Lung (tissue), 16 donors: ENCODE data around the gene ZNF506. TPM values are rescaled to one million over a fixed set of nuclear protein-coding genes. Genes with fewer than 3 reads are reported as not detected.
"Not testable (repeated sequence)": the region's sequence is repeated elsewhere in the genome, so short reads cannot be mapped to it uniquely, and the experiment has no call there.

Source experiments
- ATAC-seq: fragments of 200-7000 bp; cut with Tn5 transposase; one replicate; pipeline ENCODE4 v1.9.1; 2020; ENCODE audit warnings: moderate number of reproducible peaks; ENCODE audit not compliant: insufficient read depth, low FRiP score
- DNase-seq, 3 donors: peaks; one replicate each; pipeline ENCODE4 v3.0.0-alpha.2; 2013 to 2017
- H3K27ac ChIP-seq, 2 donors: one replicate each; pipeline ENCODE4 v1.5.1; 2013; ENCODE audit warnings: mild to moderate bottlenecking in 2 of 2, moderate library complexity in 2 of 2, control low read depth in 1 of 2, inconsistent platforms in 1 of 2, low read depth in 1 of 2, low read length in 1 of 2
- H3K27me3 ChIP-seq, 3 donors: one replicate each; pipeline ENCODE4 v1.5.1; 2013; ENCODE audit warnings: low read length in 2 of 3; ENCODE audit not compliant: control insufficient read depth in 3 of 3, insufficient read depth in 3 of 3
- H3K36me3 ChIP-seq, 4 donors: one replicate each; pipeline ENCODE4 v1.5.1; 2013; ENCODE audit warnings: low read length in 4 of 4, mild to moderate bottlenecking in 1 of 4, moderate library complexity in 1 of 4; ENCODE audit not compliant: control insufficient read depth in 4 of 4, insufficient read depth in 4 of 4
- H3K4me1 ChIP-seq, 5 donors: one replicate each; pipeline ENCODE4 v1.5.1; 2013; ENCODE audit warnings: low read length in 5 of 5, mild to moderate bottlenecking in 2 of 5, moderate library complexity in 1 of 5; ENCODE audit not compliant: control insufficient read depth in 5 of 5, insufficient read depth in 5 of 5
- H3K4me3 ChIP-seq: one replicate; pipeline ENCODE4 v1.5.1; 2013; ENCODE audit warnings: mild to moderate bottlenecking, control low read depth, moderate library complexity
- H3K9ac ChIP-seq, 2 donors: one replicate each; pipeline ENCODE4 v1.5.1; 2013; ENCODE audit warnings: low read length in 2 of 2, control low read depth in 1 of 2; ENCODE audit not compliant: insufficient read depth in 1 of 2
- H3K9me3 ChIP-seq, 4 donors: one replicate each; pipeline ENCODE4 v1.5.1; 2013; ENCODE audit warnings: low read length in 3 of 4, mild to moderate bottlenecking in 1 of 4, moderate library complexity in 1 of 4; ENCODE audit not compliant: control insufficient read depth in 4 of 4, insufficient read depth in 3 of 4
- CTCF ChIP-seq: IDR thresholded peaks from 2 replicates; pipeline ENCODE4 v1.5.1; 2012; ENCODE audit warnings: mild to moderate bottlenecking; ENCODE audit errors: control extremely low read depth, extremely low read depth
- WGBS, 2 donors: extraction: QIAGEN DNeasy Blood & Tissue Kit; methylation state at CpG; one replicate each; pipeline ENCODE4 v1.1.7; 2013; 5-methylcytosine and 5-hydroxymethylcytosine counted together
- long read RNA-seq, 5 donors: transcript quantifications; one replicate each; lab custom pipeline, GENCODE V29; 2026
- polyA plus RNA-seq, 2 donors: library from polyadenylated mRNA; stranded (reverse); fragments of 200-250 nt; gene quantifications; one replicate each; pipeline ENCODE4 v1.2.1, GENCODE V29; 2013
- total RNA-seq, 2 donors: library from RNA; depleted of rRNA in 1 of 2; stranded (reverse); fragments of >200 nt in 1 of 2; gene quantifications; one replicate each; pipeline ENCODE4 v1.2.1, GENCODE V29; 2014 to 2021
- donor health status: control.
- donor health status: control.
- donor health status: Bipolar disorder and iron deficiency.
- donor health status: healthy.
- donor health status: DM: yes; HTN: yes; CAD: no.

The ZNF506 gene
- total RNA-seq, result 10 to 100 TPM; 18.8 to 59.4 TPM
- 1 to 10 TPM; 4.6 to 5.5 TPM for polyA plus RNA-seq
- long read RNA-seq, donor 1, full-length matches to known transcripts, result 20 of 20 reads
- long read RNA-seq, donor 1, partial matches to known transcripts, result 0 of 20 reads
- long read RNA-seq, donor 1, other reads (novel, unspliced or antisense), result 0 of 20 reads
- long read RNA-seq, donor 2, full-length matches to known transcripts, result 11 of 11 reads
- long read RNA-seq, donor 2, partial matches to known transcripts, result 0 of 11 reads
- long read RNA-seq, donor 2, other reads (novel, unspliced or antisense), result 0 of 11 reads
- long read RNA-seq, donor 3, full-length matches to known transcripts, result 20 of 29 reads
- long read RNA-seq, donor 3, partial matches to known transcripts, result 0 of 29 reads
- long read RNA-seq, donor 3, other reads (novel, unspliced or antisense), result 9 of 29 reads
- long read RNA-seq, donor 4, full-length matches to known transcripts, result 7 of 7 reads
- long read RNA-seq, donor 4, partial matches to known transcripts, result 0 of 7 reads
- long read RNA-seq, donor 4, other reads (novel, unspliced or antisense), result 0 of 7 reads
- long read RNA-seq, donor 5, full-length matches to known transcripts, result 32 of 38 reads
- long read RNA-seq, donor 5, partial matches to known transcripts, result 6 of 38 reads
- long read RNA-seq, donor 5, other reads (novel, unspliced or antisense), result 0 of 38 reads

GRCh38 chr19:19821366-19821951 lies at the start of gene ZNF506:
ZNF506 (minus strand) TSS chr19:19821750; CDS start chr19:19821603, 147 bp downstream.
- peak; percentile 95 for ATAC-seq
- peak within 1 kb of the TSS; percentile 94 to 97 for H3K9ac ChIP-seq
- peak within 1 kb of the TSS; percentile 89 to 100 for H3K27ac ChIP-seq
- peaks cover 0 to 9% (median 0%) of the 10 kb centered on the region in 4 donors for H3K9me3 ChIP-seq
- DNase-seq, result peak; percentile 99 to 100 (median 100)
- TF ChIP-seq CTCF, result no peak
- peaks cover 0 to 10% (median 2%) of the 10 kb centered on the region in 4 donors for H3K36me3 ChIP-seq
- peak within 1 kb of the TSS; percentile 61 for H3K4me3 ChIP-seq
- peaks cover 0 to 4% (median 0%) of the 10 kb centered on the region in 5 donors for H3K4me1 ChIP-seq
- WGBS, 2 donors, result 0 to 1% methylated on average over 26 to 28 of the region's 28 CpGs
- no peaks in the 10 kb centered on the region for H3K27me3 ChIP-seq

- H3K27ac ChIP-seq, H3K9ac ChIP-seq, ATAC-seq, DNase-seq, H3K9me3 ChIP-seq, H3K27me3 ChIP-seq, H3K4me3 ChIP-seq: not testable (repeated sequence)
- Histone ChIP-seq H3K4me1 (peaks cover 2 to 17% (median 7%) of the 10 kb centered on the region in 5 donors), H3K36me3 (peaks cover 2 to 23% (median 8%) of the 10 kb centered on the region in 4 donors)
- 95% methylated on average over 5 of the region's 5 CpGs for WGBS, 2 donors
Observed at GRCh38 chr19:19870086-19870485, 48.5 kb upstream of the ZNF506 start.

GRCh38 chr19:19866611-19867248 lies 45.2 kb upstream of the ZNF506 start:
- 6% methylated on average over 23 of the region's 23 CpGs for WGBS, 2 donors
- no peak for ATAC-seq
- Histone ChIP-seq H3K27me3 (no peaks in the 10 kb centered on the region), H3K36me3 (peaks cover 0 to 10% (median under 1%) of the 10 kb centered on the region in 4 donors), H3K27ac (peak overlapping the region; percentile 94 to 95), H3K4me1 (peaks cover 2 to 17% (median 5%) of the 10 kb centered on the region in 5 donors), H3K9me3 (peaks cover 0 to 8% (median 0%) of the 10 kb centered on the region in 4 donors), H3K9ac (peak overlapping the region; percentile 74 to 96), H3K4me3 (peak overlapping the region; percentile 57)
- no peak for TF ChIP-seq CTCF
- peak; percentile 43 to 57 (median 52) for DNase-seq
